A673 (cell line): ENCODE data around the gene TMEM233. TPM values are rescaled to one million over a fixed set of nuclear protein-coding genes. Genes with fewer than 3 reads are reported as not detected.

Experiments
- BruUV-seq: library from RNA; stranded (reverse); fragments of 400-500 nt; replicated peaks from 2 replicates; lab custom pipeline; 2021; lab: Mats Ljungman, UMichigan
- CTCF ChIA-PET: fragments of 300-600 bp; sonication (Branson Sonifier 250); formaldehyde crosslinking; loops from one replicate; lab custom pipeline; 2022; ENCODE audit warnings: antibody characterized with exemption; lab: Charles Lee
- POLR2A ChIA-PET: fragments of 300-600 bp; sonication (Branson Sonifier 250); formaldehyde crosslinking; loops from one replicate; lab custom pipeline; 2022; ENCODE audit warnings: antibody characterized with exemption; ENCODE audit not compliant: low non-redundant PET; lab: Charles Lee
- DNase-seq: peaks from one replicate; pipeline ENCODE4 v3.0.0-alpha.2; 2015; ENCODE audit warnings: low spot score
- H3K27ac ChIP-seq: fragments of 200-600 bp; sonication (generic); 2 replicates; pipeline ENCODE4 v1.5.1; 2016; ENCODE audit warnings: mixed run types, low read depth, mild to moderate bottlenecking, mixed read lengths, antibody characterized with exemption, low read length; ENCODE audit not compliant: poor library complexity, severe bottlenecking
- H3K27me3 ChIP-seq: fragments of 200-600 bp; sonication (generic); replicated peaks from 2 replicates; pipeline ENCODE4 v1.6.1; 2017; ENCODE audit warnings: mixed run types, low read depth, mild to moderate bottlenecking, mixed read lengths, antibody characterized with exemption, low read length; ENCODE audit not compliant: insufficient read depth, poor library complexity
- H3K36me3 ChIP-seq: fragments of 200-600 bp; sonication (generic); 2 replicates; pipeline ENCODE4 v1.6.1; 2016; ENCODE audit warnings: mixed run types, mild to moderate bottlenecking, mixed read lengths, antibody characterized with exemption, low read length; ENCODE audit not compliant: insufficient read depth, poor library complexity, severe bottlenecking
- H3K4me1 ChIP-seq: fragments of 200-600 bp; sonication (generic); 2 replicates; pipeline ENCODE4 v1.6.1; 2017; ENCODE audit warnings: mixed run types, mild to moderate bottlenecking, mixed read lengths, antibody characterized with exemption, low read length; ENCODE audit not compliant: insufficient read depth, poor library complexity, severe bottlenecking
- H3K4me3 ChIP-seq: fragments of 200-600 bp; sonication (generic); 2 replicates; pipeline ENCODE4 v1.5.1; 2016; ENCODE audit warnings: low read depth, mixed run types, mild to moderate bottlenecking, mixed read lengths, low read length; ENCODE audit not compliant: poor library complexity, severe bottlenecking
- H3K9me3 ChIP-seq: fragments of 200-600 bp; sonication (generic); 2 replicates; pipeline ENCODE4 v1.6.1; 2016; ENCODE audit warnings: mixed run types, low read depth, mild to moderate bottlenecking, mixed read lengths, antibody characterized with exemption, low read length; ENCODE audit not compliant: poor library complexity, severe bottlenecking
- EZH2 ChIP-seq: fragments of 200-600 bp; sonication (generic); IDR thresholded peaks from 2 replicates; pipeline ENCODE4 v1.6.1; 2017; ENCODE audit warnings: borderline replicate concordance, low read depth, mild to moderate bottlenecking, mixed read lengths, antibody characterized with exemption, low read length; ENCODE audit not compliant: poor library complexity, severe bottlenecking
- intact Hi-C: fragments of 100-400 bp; cut with micrococcal nuclease; formaldehyde crosslinking; loops from one replicate; pipeline ENCODE4 v1.10.0; 2022; ENCODE audit not compliant: unreplicated experiment
- total RNA-seq: library from RNA; stranded (reverse); gene quantifications from 2 replicates; pipeline ENCODE4 v1.2.3, GENCODE V29; 2021
- TF ChIP-seq, protein P1 (sequence below): fragments of 300-800, 200-600 bp; sonication (generic); conservative IDR thresholded peaks from 2 replicates; pipeline ENCODE4 v1.5.1; 2017; ENCODE audit warnings: low read depth, mild to moderate bottlenecking, antibody characterized with exemption, low read length, moderate library complexity, mixed read lengths

The TMEM233 gene
- total RNA-seq, 1 experiment from 2014 or later: 10.7 TPM

DNA sequence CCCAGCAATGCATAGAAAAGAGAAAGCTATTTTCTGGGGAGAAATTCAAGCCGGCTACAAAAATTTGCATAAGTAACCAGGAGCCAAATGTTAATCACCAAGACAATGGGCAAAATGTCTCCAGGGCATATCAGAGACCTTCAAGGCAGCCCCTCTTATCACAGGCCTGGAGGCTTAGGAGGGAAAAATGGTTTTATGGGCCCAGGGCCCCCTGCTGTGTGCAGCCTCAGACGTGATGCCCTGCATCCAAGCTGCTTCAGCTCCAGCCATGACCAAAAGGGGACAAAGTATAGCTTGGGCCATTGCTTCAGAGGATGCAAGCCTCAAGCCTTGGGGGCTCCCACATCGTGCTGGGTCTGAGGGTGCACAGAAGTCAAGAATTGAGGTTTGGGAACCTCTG is 15.8 kb downstream of the TMEM233 start:
- DNase-seq: no peak
- no peak for TF ChIP-seq EZH2
- TF ChIP-seq, protein P1, sequence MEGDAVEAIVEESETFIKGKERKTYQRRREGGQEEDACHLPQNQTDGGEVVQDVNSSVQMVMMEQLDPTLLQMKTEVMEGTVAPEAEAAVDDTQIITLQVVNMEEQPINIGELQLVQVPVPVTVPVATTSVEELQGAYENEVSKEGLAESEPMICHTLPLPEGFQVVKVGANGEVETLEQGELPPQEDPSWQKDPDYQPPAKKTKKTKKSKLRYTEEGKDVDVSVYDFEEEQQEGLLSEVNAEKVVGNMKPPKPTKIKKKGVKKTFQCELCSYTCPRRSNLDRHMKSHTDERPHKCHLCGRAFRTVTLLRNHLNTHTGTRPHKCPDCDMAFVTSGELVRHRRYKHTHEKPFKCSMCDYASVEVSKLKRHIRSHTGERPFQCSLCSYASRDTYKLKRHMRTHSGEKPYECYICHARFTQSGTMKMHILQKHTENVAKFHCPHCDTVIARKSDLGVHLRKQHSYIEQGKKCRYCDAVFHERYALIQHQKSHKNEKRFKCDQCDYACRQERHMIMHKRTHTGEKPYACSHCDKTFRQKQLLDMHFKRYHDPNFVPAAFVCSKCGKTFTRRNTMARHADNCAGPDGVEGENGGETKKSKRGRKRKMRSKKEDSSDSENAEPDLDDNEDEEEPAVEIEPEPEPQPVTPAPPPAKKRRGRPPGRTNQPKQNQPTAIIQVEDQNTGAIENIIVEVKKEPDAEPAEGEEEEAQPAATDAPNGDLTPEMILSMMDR: no peak

DNA sequence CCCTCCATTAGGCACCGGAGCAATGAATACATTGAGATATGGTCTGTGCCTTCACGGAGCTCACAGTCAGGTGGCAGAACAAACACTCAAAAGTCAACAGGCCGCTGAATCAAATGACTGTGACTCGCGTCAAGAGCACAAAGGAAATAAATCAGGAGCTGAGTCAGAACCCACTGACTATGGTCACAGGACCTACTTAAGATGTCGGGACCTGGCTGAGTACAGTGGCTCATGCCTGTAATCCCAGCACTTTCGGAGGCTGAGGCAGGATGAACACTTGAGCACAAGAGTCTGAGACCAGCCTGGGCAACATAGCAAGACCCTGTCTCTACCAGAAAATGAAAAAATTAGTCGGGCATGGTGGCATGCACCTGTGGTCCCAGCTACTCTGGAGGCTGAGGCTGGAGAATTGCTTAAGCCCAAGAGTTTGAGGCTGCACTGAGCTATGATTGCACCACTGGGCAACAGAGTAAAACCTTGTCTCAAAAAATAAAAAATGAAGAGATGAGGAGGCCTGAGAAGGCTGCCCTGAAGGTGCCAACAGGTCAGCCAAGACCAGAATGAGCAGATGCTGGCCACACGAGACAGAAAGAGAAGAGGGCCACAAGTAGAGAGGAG is 19.9 kb downstream of the TMEM233 start:
- H3K9me3 ChIP-seq: peaks cover 16% of the 10 kb centered on the region
- ChIA-PET CTCF (no interaction called here), POLR2A (interaction anchor here (0.5 kb wide), 1 partner anchor 70 kb away, joined by 5 read pairs; no protein-coding TSS in a partner anchor)
- intact Hi-C loops: no loop called here
- no peak for DNase-seq
- no peaks in the 10 kb centered on the region for H3K27me3 ChIP-seq
- no TSS peak for BruUV-seq
- no peak overlapping the region for H3K4me3 ChIP-seq
- no peak overlapping the region for H3K27ac ChIP-seq
- TF ChIP-seq EZH2: no peak
- TF ChIP-seq, protein P1: no peak
- no peaks in the 10 kb centered on the region for H3K4me1 ChIP-seq
- no peaks in the 10 kb centered on the region for H3K36me3 ChIP-seq

More for the DNA sequence above, 15.8 kb downstream of the TMEM233 start:
- H3K4me3 ChIP-seq: no peak overlapping the region
- H3K4me1 ChIP-seq: peaks cover 3% of the 10 kb centered on the region
- CTCF ChIA-PET: no interaction called here
- H3K9me3 ChIP-seq: peaks cover 2% of the 10 kb centered on the region
- H3K27ac ChIP-seq: no peak overlapping the region
- intact Hi-C loops: no loop called here
- BruUV-seq: no TSS peak
- H3K36me3 ChIP-seq: no peaks in the 10 kb centered on the region
- POLR2A ChIA-PET: no interaction called here
- no peaks in the 10 kb centered on the region for H3K27me3 ChIP-seq

DNA sequence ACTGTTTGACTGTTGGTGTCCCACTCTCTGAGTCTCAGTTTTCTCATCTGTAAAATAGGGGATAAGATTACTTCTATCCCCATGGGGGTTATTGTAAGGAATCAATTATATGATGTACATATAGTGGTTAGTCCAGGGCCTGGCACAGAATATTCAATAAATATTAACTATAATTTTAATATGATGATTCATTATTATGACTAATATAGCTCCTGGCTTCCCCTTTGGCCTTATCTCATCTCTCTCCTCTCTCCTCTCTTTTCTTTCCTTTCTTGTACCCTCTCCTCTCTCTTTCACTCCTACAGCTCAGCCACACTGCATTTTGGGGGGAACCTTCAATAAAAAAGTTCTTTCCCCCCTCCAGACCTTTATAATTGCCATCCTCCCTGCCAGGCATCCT is 21.1 kb downstream of the TMEM233 start:
- no TSS peak for BruUV-seq
- DNase-seq: no peak
- no peak overlapping the region for H3K27ac ChIP-seq
- intact Hi-C loops: no loop called here
- ChIA-PET POLR2A (no interaction called here), CTCF (interaction anchor here (0.7 kb wide), 1 partner anchor 10 kb away, joined by 3 read pairs; no protein-coding TSS in a partner anchor)
- H3K27me3 ChIP-seq: no peaks in the 10 kb centered on the region
- no peaks in the 10 kb centered on the region for H3K36me3 ChIP-seq
- H3K4me3 ChIP-seq: no peak overlapping the region
- H3K4me1 ChIP-seq: peaks cover under 1% of the 10 kb centered on the region
- H3K9me3 ChIP-seq: peaks cover 23% of the 10 kb centered on the region
- TF ChIP-seq EZH2: no peak
- TF ChIP-seq, protein P1: no peak
